ENCODE measurements around the gene MAN2A1. TPM values are rescaled to one million over a fixed set of nuclear protein-coding genes. Genes with fewer than 3 reads are reported as not detected.
A peak's percentile ranks its signal among the peaks of the same experiment; 100 is the strongest.

MAN2A1 gene
- total RNA-seq, 2 donors from 2014 or later: 32.3 to 41.0 TPM

GRCh38 chr5:109849478-109850088 is 159.9 kb downstream of the MAN2A1 start:
- ATAC-seq: peak in 1 of 2 donors; percentile 9
- Mint-ChIP-seq H3K36me3 (peaks cover 44 to 76% of the 10 kb centered on the region in 2 donors), H3K27ac (peak overlapping the region in 1 of 2 donors; percentile 45)

DNA sequence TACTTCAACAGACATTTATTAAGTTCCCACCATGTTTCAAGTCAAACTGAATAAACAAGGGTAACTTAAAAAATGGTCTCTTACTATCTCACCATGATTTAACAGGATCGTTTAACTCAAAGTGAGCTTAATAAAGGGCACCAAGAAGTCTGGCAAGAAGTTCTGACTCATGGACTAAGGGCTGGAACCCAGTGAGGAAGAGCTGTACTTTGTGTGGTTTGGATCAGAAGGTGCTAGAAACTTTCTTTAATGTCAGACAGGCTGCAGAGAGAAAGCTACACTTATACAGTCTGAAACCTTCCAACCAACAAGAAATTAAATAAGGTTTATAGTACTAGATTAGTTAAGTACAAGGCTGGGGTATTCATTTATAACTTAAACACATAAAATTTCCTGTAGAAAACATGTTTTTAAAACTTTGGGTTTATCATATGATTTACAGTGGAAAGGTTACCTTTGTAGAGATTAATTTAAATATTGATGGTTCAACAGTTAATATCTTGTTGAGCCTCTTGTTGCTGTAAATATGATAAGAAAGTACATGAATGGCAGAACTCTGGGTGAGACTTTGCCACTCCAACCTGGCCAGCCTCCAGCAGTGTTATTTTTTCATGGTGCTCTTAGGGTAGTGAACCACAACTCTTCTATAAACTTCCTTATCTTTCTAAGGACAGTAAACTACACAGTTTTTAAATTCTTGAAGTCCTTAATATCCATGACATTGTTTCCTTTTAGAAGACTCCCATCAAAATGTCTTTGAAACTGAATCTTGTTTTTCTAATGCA is 162.8 kb downstream of the MAN2A1 start:
- Mint-ChIP-seq H3K9me3 (peaks cover 14 to 23% of the 10 kb centered on the region in 2 donors), H3K27ac (peak overlapping the region; percentile 54 to 59), H3K36me3 (peaks cover 37 to 64% of the 10 kb centered on the region in 2 donors)
- DNase-seq (ENCODE audit: low spot score in 2 of 2): no peak
- peak; percentile 85 to 91 for ATAC-seq

More at GRCh38 chr5:109849478-109850088, 159.9 kb downstream of the MAN2A1 start:
- no peak for DNase-seq (ENCODE audit: low spot score in 2 of 2)
- peaks cover 17 to 23% of the 10 kb centered on the region in 2 donors for H3K9me3 Mint-ChIP-seq

GRCh38 chr5:109853377-109853776 is 163.7 kb downstream of the MAN2A1 start:
- Mint-ChIP-seq H3K36me3 (peaks cover 33 to 60% of the 10 kb centered on the region in 2 donors), H3K27ac (no peak overlapping the region), H3K9me3 (peaks cover 13 to 20% of the 10 kb centered on the region in 2 donors)
- ATAC-seq (no peak), DNase-seq (ENCODE audit: low spot score in 2 of 2) (no peak)

- Mint-ChIP-seq H3K36me3 (peaks cover 30 to 56% of the 10 kb centered on the region in 2 donors), H3K27ac (no peak overlapping the region), H3K9me3 (peaks cover 0 to 7% of the 10 kb centered on the region in 2 donors)
- no peak for ATAC-seq
- no peak for DNase-seq (ENCODE audit: low spot score in 2 of 2)
Measured at GRCh38 chr5:109855056-109855455, 165.3 kb downstream of the MAN2A1 start.

GRCh38 chr5:109857405-109858031 is 167.8 kb downstream of the MAN2A1 start:
- DNase-seq (ENCODE audit: low spot score in 2 of 2) (no peak), ATAC-seq (peak; percentile 52 to 80)
- Mint-ChIP-seq H3K27ac (peak overlapping the region; percentile 52 to 73), H3K9me3 (no peaks in the 10 kb centered on the region), H3K36me3 (peaks cover 24 to 45% of the 10 kb centered on the region in 2 donors)

DNA sequence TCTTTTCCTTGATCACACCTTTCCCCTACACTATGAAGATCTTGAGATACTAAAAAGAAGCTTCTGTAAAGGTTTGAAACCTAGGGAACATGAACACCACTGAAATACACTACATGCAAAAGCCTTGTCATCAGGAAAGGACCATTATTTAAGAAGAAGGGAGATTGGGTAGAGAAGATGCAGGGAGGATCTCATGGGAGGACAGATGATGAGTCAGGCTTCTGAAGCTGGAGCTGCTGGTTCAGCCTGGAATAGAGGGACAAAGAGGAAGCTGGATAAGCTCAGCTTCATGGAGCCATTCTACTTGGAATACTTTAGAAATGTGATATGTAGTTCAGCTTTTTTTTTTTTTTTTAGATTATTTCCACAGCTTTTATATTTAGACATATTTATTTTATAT is 169.8 kb downstream of the MAN2A1 start:
- DNase-seq (ENCODE audit: low spot score in 2 of 2) (no peak), ATAC-seq (no peak)
- Mint-ChIP-seq H3K27ac (no peak overlapping the region), H3K36me3 (peaks cover 24 to 36% of the 10 kb centered on the region in 2 donors), H3K9me3 (no peaks in the 10 kb centered on the region)

DNA sequence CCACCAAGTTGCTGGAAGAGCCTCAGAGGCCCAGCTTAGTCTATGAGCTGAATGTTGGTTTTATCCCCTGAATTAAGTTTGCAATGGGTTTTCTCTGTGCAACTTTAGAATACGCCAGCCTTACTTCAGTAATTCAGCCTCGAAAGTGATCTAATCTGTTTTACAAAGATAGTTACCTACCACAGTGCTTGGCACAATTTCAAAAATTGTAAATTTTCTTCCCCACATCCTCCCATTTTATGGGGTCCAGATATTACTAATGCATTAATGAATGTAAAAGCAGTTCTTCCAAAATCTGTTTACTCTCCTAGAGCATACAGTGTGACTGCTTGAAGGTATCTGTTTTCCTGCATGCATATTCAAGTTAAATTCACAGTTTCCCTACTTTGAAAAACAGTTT is 172.6 kb downstream of the MAN2A1 start:
- Mint-ChIP-seq H3K9me3 (no peaks in the 10 kb centered on the region), H3K36me3 (peaks cover 37 to 54% of the 10 kb centered on the region in 2 donors), H3K27ac (no peak overlapping the region)
- ATAC-seq: no peak
- DNase-seq (ENCODE audit: low spot score in 2 of 2): no peak

DNA sequence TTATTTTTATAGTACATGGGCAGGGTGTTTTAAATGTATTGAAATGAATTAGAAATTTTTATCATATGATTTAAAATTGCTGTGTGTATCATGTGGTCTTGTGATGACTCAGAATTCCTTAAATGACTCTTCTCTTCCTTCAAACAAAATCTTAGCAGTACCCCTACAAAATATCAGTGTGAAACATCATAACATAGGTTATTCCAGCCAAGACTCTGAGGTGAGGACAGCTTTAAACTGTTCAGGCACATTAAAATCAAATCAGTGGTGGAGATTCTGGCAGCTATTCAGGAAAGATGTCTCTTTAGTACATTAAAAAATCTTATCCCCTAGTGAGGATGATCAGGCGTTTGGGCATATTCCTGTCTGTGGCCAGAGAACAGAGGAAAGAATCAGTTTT is 174.0 kb downstream of the MAN2A1 start:
- Mint-ChIP-seq H3K27ac (peak overlapping the region in 1 of 2 donors; percentile 57), H3K9me3 (no peaks in the 10 kb centered on the region), H3K36me3 (peaks cover 37 to 56% of the 10 kb centered on the region in 2 donors)
- peak; percentile 81 to 84 for ATAC-seq
- DNase-seq (ENCODE audit: low spot score in 2 of 2): no peak

GRCh38 chr5:109865637-109866036 is 175.9 kb downstream of the MAN2A1 start:
- no peak for DNase-seq (ENCODE audit: low spot score in 2 of 2)
- peak; percentile 50 to 67 for ATAC-seq
- Mint-ChIP-seq H3K9me3 (no peaks in the 10 kb centered on the region), H3K36me3 (peaks cover 24 to 46% of the 10 kb centered on the region in 2 donors), H3K27ac (peak overlapping the region in 1 of 2 donors; percentile 17)

- H3K36me3 Mint-ChIP-seq: peaks cover 24 to 46% of the 10 kb centered on the region in 2 donors
- H3K9me3 Mint-ChIP-seq: no peaks in the 10 kb centered on the region
- DNase-seq (ENCODE audit: low spot score in 2 of 2): no peak
- no peak for ATAC-seq
- H3K27ac Mint-ChIP-seq: no peak overlapping the region
Measured at GRCh38 chr5:109866051-109866450, 176.3 kb downstream of the MAN2A1 start.

DNA sequence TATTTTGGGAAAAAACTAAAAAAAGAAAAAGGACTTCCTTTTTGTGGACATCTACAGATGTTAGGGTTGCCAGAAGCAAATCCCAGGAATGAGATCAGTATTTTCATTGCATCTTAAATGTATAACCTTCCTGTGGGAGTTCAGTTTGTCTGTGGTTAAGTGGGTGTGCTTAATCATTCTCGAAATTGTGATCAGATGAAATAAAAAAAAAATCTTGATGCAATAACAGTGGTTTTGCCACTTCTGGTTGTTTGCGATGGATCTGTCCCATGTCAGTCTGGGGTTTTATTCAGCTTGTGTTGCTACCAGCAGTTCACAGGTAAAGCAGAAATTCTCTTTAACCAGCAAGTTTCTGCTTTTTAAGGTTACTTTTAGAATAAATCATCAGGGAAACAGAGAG is 179.0 kb downstream of the MAN2A1 start:
- peak; percentile 40 to 70 for ATAC-seq
- no peak for DNase-seq (ENCODE audit: low spot score in 2 of 2)
- Mint-ChIP-seq H3K9me3 (no peaks in the 10 kb centered on the region), H3K36me3 (peaks cover 24 to 41% of the 10 kb centered on the region in 2 donors), H3K27ac (no peak overlapping the region)

DNA sequence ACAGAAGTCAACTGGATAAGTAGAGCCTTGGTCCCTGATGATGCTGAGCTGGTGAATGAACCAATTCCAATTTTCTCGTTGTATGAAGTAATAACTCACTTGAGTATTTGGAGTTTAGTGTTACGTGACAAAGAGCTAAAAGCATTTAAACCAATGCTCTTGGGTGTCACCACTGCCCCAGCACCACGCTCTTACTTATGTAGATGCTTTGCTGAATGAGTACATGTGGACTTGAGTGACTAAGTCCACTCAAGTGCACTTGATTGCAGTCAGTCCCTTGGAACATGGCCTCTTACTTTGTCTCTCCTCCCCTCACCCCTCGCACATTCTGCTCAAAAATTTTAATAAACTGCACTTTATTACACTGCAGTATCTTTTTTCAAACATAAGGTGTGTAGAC is 184.0 kb downstream of the MAN2A1 start:
- ATAC-seq (no peak), DNase-seq (ENCODE audit: low spot score in 2 of 2) (no peak)
- Mint-ChIP-seq H3K36me3 (peaks cover 0 to 5% of the 10 kb centered on the region in 2 donors), H3K9me3 (peaks cover 2 to 7% of the 10 kb centered on the region in 2 donors), H3K27ac (no peak overlapping the region)

DNA sequence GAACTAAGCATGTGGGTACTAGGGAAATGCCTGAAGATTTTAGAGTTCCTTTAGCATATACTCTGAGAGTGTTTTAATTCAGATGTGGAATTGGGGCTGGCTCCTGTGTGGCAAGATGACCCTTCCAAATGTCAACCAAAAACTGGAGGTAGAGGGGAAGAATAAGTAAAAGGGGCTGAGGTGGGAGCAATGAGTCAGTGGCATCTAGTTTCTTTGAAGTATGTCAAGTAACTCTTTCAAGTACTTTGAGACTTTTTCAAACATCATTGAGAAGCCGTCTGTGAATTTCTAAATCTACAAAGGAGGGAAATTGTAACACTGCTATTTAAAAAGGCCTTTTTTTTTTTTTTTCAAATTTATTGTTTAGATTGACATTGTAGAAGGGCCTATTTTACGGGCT is 184.4 kb downstream of the MAN2A1 start:
- H3K9me3 Mint-ChIP-seq: peaks cover 2 to 7% of the 10 kb centered on the region in 2 donors
- DNase-seq (ENCODE audit: low spot score in 2 of 2) (no peak), ATAC-seq (peak; percentile 28 to 39)
- no peak overlapping the region for H3K27ac Mint-ChIP-seq
- peaks cover 0 to 5% of the 10 kb centered on the region in 2 donors for H3K36me3 Mint-ChIP-seq

- Mint-ChIP-seq H3K9me3 (peaks cover 2 to 8% of the 10 kb centered on the region in 2 donors), H3K36me3 (no peaks in the 10 kb centered on the region), H3K27ac (no peak overlapping the region)
- ATAC-seq (peak; percentile 36 to 55), DNase-seq (ENCODE audit: low spot score in 2 of 2) (no peak)
Measured at GRCh38 chr5:109876030-109876725, 186.5 kb downstream of the MAN2A1 start.

GRCh38 chr5:109876941-109877669 is 187.4 kb downstream of the MAN2A1 start:
- peaks cover under 1 to 4% of the 10 kb centered on the region in 2 donors for H3K36me3 Mint-ChIP-seq
- ATAC-seq (no peak), DNase-seq (ENCODE audit: low spot score in 2 of 2) (no peak)
- H3K9me3 Mint-ChIP-seq: peaks cover 2 to 17% of the 10 kb centered on the region in 2 donors
- no peak overlapping the region for H3K27ac Mint-ChIP-seq

DNA sequence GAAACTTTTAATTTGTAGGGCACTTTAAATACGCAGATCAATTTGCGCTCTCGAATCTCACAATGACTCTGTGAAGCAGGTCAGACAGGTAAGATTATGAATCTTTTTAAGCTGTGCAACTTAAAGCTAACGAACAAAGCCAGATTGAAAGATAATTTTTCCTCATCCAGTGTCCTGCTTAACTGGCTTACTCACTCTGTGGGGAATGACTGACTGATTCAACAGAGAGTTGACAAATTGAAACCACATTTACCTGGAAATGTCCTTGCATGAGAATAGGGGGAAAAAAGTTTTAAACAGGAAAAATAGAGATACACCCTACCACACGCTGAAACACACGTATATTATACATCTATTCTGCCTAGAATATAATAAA is 187.9 kb downstream of the MAN2A1 start:
- H3K27ac Mint-ChIP-seq: peak overlapping the region in 1 of 2 donors; percentile 16
- H3K36me3 Mint-ChIP-seq: peaks cover 6 to 7% of the 10 kb centered on the region in 2 donors
- ATAC-seq (no peak), DNase-seq (ENCODE audit: low spot score in 2 of 2) (no peak)
- H3K9me3 Mint-ChIP-seq: peaks cover 2 to 23% of the 10 kb centered on the region in 2 donors

Data from activated naive CD4-positive, alpha-beta T cell treated with anti-CD3 and anti-CD28 coated beads, Interleukin-2, amount 50 U/mL, for 72 hours (primary cell).